Fibroblast of skin of left quadriceps (primary cell): ENCODE data around the gene ZNF33A.
"Not testable (repeated sequence)": the region's sequence is repeated elsewhere in the genome, so short reads cannot be mapped to it uniquely, and the experiment has no call there.

Experiments
- DNase-seq, 2 experiments: peaks; one replicate each; pipeline ENCODE4 v3.0.0-alpha.2; 2013; ENCODE audit warnings: low read depth in 2 of 2

ZNF33A gene

DNA sequence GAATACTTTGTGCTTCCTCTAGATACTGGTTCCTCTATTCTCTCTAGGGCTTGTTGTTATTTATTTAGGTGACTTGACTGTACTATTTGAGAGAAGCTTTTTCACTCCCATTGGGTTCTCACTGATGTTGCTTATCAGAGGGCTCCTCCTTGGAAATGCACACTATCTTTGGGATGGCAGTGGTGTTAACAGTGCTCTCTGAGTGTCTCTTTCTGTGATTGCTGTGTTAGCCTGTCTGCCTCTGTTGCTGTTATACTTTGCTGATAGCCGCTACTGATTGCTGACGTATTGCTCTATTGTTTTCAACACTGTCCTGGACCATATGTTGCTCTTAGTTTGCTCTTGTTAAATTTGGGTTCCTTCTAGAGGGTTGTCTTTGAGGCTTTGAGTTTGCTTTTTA lies 34.7 kb downstream of the ZNF33A start:
- no peak for DNase-seq

GRCh38 chr10:38047666-38048065 lies 37.2 kb downstream of the ZNF33A start:
- DNase-seq: no peak

- no peak for DNase-seq
Measured at GRCh38 chr10:38050212-38050611, 39.7 kb downstream of the ZNF33A start.

- peak; percentile 29 to 48 for DNase-seq
Measured at GRCh38 chr10:38054361-38054797, 43.9 kb downstream of the ZNF33A start.

GRCh38 chr10:38055274-38055894 lies 44.9 kb downstream of the ZNF33A start:
- not testable (repeated sequence) for DNase-seq

DNA sequence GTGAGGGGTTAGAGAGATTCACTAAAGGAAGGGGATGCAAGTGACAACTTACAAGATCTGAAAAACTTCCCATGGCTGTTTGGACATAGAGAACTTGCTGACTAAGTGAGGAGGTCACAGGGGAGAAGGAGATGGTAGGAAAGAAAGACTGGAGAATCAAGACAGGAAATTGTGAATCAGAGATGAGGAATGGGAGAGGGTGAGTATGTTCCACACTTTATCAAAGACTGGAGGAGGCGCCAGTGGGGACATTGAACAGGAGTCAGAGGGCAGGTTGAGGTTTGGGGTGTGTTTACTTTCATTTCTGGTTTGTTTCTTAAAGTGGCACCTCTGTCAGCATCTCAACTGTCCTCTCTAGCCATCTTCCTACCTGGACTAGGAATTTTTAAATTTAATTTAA lies 59.2 kb downstream of the ZNF33A start:
- not testable (repeated sequence) for DNase-seq

DNA sequence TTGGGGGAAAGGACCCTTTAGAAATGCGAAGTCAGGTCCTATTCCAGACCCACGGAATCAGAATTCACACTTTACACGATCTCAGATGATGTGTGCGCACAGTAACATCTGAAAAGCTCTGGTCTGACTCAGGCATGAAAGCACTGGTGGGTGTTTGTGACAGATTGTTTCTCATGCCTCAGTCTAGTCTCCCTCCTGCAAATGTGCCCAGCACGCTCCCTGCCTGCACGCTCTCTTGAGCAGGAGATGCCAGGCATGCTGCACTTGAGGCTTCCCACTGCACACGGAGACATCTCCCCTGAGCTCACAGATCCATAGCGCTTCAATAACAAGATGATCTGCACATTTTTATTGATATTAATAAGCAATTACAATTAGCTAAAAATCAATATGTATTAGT lies 60.0 kb downstream of the ZNF33A start:
- DNase-seq: no peak

GRCh38 chr10:38072552-38072951 lies 62.1 kb downstream of the ZNF33A start:
- DNase-seq: no peak

DNA sequence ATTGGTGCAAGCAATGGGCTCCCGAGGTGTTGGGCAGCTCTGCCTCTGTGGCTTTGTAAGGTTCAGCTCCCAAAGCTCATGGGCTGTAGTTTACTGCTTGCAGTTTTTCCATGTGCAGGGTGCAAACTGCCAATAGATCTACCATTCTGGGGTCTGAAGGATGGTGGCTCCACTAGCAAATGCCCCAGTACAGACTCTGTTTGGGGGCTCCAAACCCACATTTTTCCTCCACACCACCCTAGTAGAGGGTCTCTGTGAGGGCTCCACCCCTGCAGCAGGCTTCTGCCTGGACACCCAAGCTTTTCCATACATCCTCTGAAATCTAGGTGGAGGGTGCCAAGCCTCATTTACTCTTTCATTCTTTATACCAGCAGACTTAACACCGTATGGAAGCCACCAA lies 66.2 kb downstream of the ZNF33A start:
- no peak for DNase-seq

DNA sequence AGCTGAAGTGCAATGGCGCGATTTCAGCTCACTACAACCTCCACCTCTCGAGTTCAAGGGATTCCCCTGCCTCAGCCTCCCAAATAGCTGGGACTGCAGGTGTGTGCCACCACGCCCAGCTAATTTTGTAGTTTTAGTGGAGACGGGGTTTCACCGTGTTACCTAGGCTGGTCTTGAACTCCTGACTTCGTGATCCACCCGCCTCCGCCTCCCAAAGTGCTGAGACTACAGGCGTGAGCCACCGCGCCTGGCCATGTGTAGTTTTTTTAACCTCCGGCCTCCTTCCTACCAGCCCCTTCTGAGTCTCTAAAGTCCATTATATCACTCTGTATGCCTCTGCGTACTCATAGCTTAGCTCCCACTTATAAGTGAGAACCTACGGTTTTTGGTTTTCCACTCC lies 82.8 kb downstream of the ZNF33A start:
- DNase-seq: not testable (repeated sequence)

GRCh38 chr10:38093816-38094157 lies 83.3 kb downstream of the ZNF33A start:
- no peak for DNase-seq

- DNase-seq: peak; percentile 91 to 92
Measured at GRCh38 chr10:38094158-38094926, 83.9 kb downstream of the ZNF33A start, which contains the start of gene ZNF37A. Gene ZNF37A (plus strand): TSS chr10:38094337. CDS start chr10:38096618, 2,281 bp downstream.

GRCh38 chr10:38094927-38095574 lies 84.6 kb downstream of the ZNF33A start:
- DNase-seq: no peak

DNA sequence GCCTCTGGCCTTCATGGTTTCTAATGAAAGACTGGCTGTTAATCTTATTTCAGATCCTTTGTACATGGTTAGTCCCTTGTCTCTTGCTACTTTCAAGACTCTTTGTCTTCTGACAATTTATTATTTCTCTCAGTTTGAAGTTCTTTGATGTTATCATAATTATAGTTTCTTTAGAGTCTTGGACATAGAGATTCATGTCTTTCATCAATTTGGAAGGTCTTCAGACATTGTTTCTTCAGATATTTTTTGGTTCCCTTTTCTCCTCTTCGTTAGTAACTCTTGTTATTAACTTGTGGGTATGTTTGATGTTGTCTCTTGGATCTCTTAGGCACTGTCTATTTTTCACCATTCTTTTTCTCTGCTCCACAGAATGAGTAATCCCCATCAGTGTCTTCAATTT lies 92.4 kb downstream of the ZNF33A start:
- DNase-seq: no peak

- no peak for DNase-seq
Measured at GRCh38 chr10:38103756-38104155, 93.3 kb downstream of the ZNF33A start.

DNA sequence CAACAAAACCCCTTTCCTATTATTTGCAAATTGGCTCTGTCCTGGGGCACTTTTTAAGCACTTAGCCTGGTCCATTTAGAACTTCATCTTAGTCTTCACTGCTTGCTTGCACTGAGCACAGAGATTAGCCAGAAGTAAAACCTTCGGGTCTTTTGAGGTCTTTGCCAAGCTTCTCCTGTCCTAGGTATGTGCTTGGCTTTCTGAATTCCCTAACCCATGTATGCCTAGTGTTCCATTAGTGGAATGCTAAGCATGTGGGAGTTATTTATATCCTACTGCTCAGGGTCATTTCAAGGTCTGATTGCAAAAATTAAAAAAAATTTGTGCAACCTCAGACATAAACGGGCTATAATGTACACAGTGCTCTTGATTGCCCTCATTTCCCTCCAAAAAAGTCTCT lies 101.7 kb downstream of the ZNF33A start:
- DNase-seq: no peak
